ENCODE data around the gene FCRL4. TPM values are rescaled to one million over a fixed set of nuclear protein-coding genes. Genes with fewer than 3 reads are reported as not detected.

FCRL4 gene
- total RNA-seq, 3 donors from 2014 or later (not counting 1 experiment from before 2014, with no cell fraction given), result not detected

DNA sequence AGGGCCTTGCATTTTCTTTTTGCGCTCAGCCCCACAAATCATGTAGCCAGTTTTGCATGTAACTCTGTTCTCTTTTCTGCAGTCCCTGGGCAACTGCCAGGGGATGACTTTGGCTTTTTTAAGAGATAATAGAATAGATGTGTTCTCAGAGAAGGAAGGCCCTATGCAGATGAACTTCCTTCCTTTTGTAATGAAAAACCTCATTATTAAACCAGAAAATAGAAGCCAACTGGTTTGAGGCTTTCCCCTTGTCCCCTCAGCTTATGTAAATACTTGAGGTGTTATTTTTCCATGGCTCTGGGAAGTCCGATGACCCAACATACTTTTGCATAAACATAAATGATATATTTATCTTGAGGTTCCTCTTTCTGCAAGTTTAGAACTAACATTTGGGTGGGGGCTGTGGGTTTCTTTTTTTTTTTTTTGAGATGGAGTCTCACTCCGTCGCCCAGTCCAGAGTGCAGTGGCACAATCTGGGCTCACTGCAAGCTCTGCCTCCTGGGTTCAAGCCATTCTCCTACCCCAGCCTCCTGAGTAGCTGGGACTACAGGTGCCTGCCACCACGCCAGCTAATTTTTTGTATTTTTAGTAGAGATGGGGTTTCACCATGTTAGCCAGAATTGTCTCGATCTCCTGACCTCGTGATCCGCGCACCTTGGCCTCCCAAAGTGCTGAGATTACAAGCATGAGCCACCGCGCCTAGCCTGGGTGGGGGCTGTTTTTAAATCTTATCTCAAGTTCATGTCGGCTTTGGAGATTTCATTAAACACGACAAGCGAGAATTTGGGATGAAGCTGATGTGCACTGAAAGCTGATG lies 31.2 kb downstream of the FCRL4 start:
- no peak for DNase-seq
- no peaks in the 10 kb centered on the region for H3K36me3 Mint-ChIP-seq
- H3K4me1 Mint-ChIP-seq, result peaks cover 5 to 11% of the 10 kb centered on the region in 2 donors
- Histone ChIP-seq H3K4me1 (ENCODE audit: control insufficient read depth, insufficient read depth, low read length) (peaks cover 5% of the 10 kb centered on the region), H3K36me3 (ENCODE audit: control insufficient read depth, insufficient read depth, low read length) (no peaks in the 10 kb centered on the region), H3K27ac (ENCODE audit: low read length) (no peak overlapping the region), H3K27me3 (ENCODE audit: control insufficient read depth, insufficient read depth, low read length) (no peaks in the 10 kb centered on the region), H3K4me3 (ENCODE audit: low read length) (no peak overlapping the region), H3K9me3 (ENCODE audit: control insufficient read depth, insufficient read depth, low read length) (no peaks in the 10 kb centered on the region)
- 65% methylated on average over 13 of the region's 14 CpGs for WGBS (ENCODE audit: insufficient coverage)
- no peak overlapping the region for H3K4me3 Mint-ChIP-seq
- H3K27me3 Mint-ChIP-seq (ENCODE audit: low read depth in 2 of 2), result peaks cover 8 to 21% of the 10 kb centered on the region in 2 donors
- no peak for TF ChIP-seq CTCF (IDR thresholded peaks at IDR 0.05)
- intact Hi-C loops (cut with micrococcal nuclease), result no loop called here
- ATAC-seq, result peak in 1 of 3 donors; percentile 48
- no peaks in the 10 kb centered on the region for H3K9me3 Mint-ChIP-seq
- no peak overlapping the region for H3K27ac Mint-ChIP-seq

DNA sequence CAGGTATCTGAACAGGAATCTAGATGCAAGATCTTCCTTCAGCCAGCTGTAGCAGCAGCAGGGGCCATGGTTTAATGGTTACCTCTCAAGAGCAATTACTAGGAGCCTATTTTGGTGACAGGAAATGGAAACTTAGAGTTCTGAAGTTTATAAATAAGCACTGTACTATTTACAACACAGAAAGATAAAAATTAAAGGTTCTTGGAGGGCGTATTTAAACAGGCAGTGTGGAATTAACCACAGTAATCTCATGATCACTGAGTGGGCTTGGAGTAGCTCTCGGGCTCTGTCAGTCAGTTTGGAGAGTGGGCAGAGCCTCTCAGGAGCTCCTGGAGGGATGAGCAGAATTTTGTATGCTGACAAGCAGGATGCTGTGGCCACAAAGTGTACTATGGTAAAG lies 35.4 kb downstream of the FCRL4 start:
- no peaks in the 10 kb centered on the region for H3K36me3 ChIP-seq (ENCODE audit: control insufficient read depth, insufficient read depth, low read length)
- WGBS (ENCODE audit: insufficient coverage), result 4% methylated on average over 2 of the region's 2 CpGs

DNA sequence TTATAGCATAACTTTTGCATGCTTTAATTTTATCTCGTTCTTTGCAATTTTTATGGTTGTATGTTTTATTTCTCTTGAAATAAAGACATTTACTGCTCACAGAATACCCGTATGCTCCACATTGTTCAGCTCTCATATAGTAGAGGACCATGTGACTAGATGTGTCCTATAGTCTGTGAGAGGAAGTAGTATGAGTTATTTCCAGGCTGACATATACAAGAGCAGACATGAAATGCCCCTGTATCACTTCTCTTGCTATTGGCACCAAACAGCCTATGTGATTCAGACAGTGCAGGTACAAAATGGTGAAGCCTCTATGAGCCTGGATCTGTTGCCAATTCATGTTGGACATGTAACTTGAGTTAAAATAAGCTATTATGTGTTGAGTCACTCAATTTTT lies 39.8 kb downstream of the FCRL4 start:
- peaks cover 12 to 52% of the 10 kb centered on the region in 2 donors for H3K27me3 Mint-ChIP-seq (ENCODE audit: low read depth in 2 of 2)
- no peak overlapping the region for H3K4me3 Mint-ChIP-seq
- no peaks in the 10 kb centered on the region for H3K9me3 Mint-ChIP-seq
- no peak for ATAC-seq
- intact Hi-C loops (cut with micrococcal nuclease), result no loop called here
- TF ChIP-seq CTCF (IDR thresholded peaks at IDR 0.05), result no peak
- H3K9me3 ChIP-seq (ENCODE audit: control insufficient read depth, insufficient read depth, low read length), result no peaks in the 10 kb centered on the region
- peaks cover 5 to 11% of the 10 kb centered on the region in 2 donors for H3K4me1 Mint-ChIP-seq
- H3K27ac ChIP-seq (ENCODE audit: low read length), result no peak overlapping the region
- no peaks in the 10 kb centered on the region for H3K4me1 ChIP-seq (ENCODE audit: control insufficient read depth, insufficient read depth, low read length)
- H3K27me3 ChIP-seq (ENCODE audit: control insufficient read depth, insufficient read depth, low read length), result no peaks in the 10 kb centered on the region
- no peaks in the 10 kb centered on the region for H3K36me3 ChIP-seq (ENCODE audit: control insufficient read depth, insufficient read depth, low read length)
- WGBS (ENCODE audit: insufficient coverage), result no CpG with 5 or more reads among the region's 2 CpGs
- no peak for DNase-seq
- H3K36me3 Mint-ChIP-seq, result no peaks in the 10 kb centered on the region
- no peak overlapping the region for H3K27ac Mint-ChIP-seq
- H3K4me3 ChIP-seq (ENCODE audit: low read length), result no peak overlapping the region

More for the DNA sequence above, 35.4 kb downstream of the FCRL4 start:
- no peaks in the 10 kb centered on the region for H3K9me3 Mint-ChIP-seq
- H3K27me3 ChIP-seq (ENCODE audit: control insufficient read depth, insufficient read depth, low read length), result no peaks in the 10 kb centered on the region
- H3K4me3 Mint-ChIP-seq, result no peak overlapping the region
- H3K9me3 ChIP-seq (ENCODE audit: control insufficient read depth, insufficient read depth, low read length), result no peaks in the 10 kb centered on the region
- peaks cover 5% of the 10 kb centered on the region for H3K4me1 ChIP-seq (ENCODE audit: control insufficient read depth, insufficient read depth, low read length)
- intact Hi-C loops (cut with micrococcal nuclease), result no loop called here
- no peak overlapping the region for H3K27ac ChIP-seq (ENCODE audit: low read length)
- peaks cover 8 to 41% of the 10 kb centered on the region in 2 donors for H3K27me3 Mint-ChIP-seq (ENCODE audit: low read depth in 2 of 2)
- peak overlapping the region in 1 of 2 donors; percentile 9 for H3K27ac Mint-ChIP-seq
- TF ChIP-seq CTCF (IDR thresholded peaks at IDR 0.05), result no peak
- no peaks in the 10 kb centered on the region for H3K36me3 Mint-ChIP-seq
- no peak overlapping the region for H3K4me3 ChIP-seq (ENCODE audit: low read length)
- ATAC-seq, result no peak
- no peak for DNase-seq
- H3K4me1 Mint-ChIP-seq, result peaks cover 5 to 11% of the 10 kb centered on the region in 2 donors
